ENCODE measurements around the gene KRT5.

Gene KRT5

DNA sequence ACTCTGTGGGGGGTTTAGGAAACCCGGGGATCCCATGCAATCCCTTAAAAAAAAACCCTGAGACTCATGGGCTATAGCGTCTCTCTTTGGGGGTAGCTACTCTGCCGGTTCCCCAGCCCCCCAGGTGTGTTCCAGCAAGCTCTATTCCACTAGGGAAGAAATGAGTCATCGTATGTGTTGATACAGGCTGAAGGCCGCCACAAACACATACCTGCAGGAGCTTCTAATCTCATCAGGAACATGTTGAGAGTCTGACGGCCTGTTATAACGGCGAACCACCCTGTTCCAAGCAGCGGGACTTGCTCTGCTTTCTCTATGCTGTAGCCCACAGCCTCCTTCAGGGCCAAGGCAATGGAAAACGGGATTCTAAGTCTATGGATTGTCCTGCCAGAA lies 977 bp upstream of the KRT5 start:
- Mint-ChIP-seq H3K27me3 (peaks cover 3 to 5% of the 10 kb centered on the region in 2 donors), H3K27ac (no peak overlapping the region), H3K36me3 (no peaks in the 10 kb centered on the region), H3K9me3 (no peaks in the 10 kb centered on the region), H3K4me1 (no peaks in the 10 kb centered on the region), H3K4me3 (no peak overlapping the region)
- DNase-seq, result no peak
- no peak for ATAC-seq (replicated peaks)

DNA sequence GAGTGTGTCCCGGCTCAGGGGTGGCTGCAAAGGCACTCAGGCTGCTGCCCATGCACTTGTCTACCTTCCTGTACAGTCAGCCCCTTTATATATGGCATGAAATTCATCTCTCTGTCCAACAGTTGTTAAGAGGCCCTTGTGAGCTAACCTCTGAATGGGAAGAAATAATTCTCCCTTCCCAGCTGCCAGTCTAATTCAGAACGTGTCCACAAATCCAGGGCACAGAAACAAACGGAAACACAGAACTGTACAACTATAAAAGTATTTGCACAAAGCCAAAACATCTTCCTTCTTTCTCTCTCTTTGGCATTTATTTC lies 849 bp downstream of the KRT5 start:
- Mint-ChIP-seq H3K4me3 (no peak overlapping the region), H3K4me1 (no peaks in the 10 kb centered on the region), H3K9me3 (no peaks in the 10 kb centered on the region), H3K36me3 (no peaks in the 10 kb centered on the region), H3K27ac (peak overlapping the region; percentile 11), H3K27me3 (peaks cover 4 to 5% of the 10 kb centered on the region in 2 donors)
- DNase-seq (no peak), ATAC-seq (replicated peaks) (no peak)

GRCh38 chr12:52518574-52519386 lies 1.4 kb downstream of the KRT5 start:
- Mint-ChIP-seq H3K27me3 (peaks cover 4 to 5% of the 10 kb centered on the region in 2 donors), H3K9me3 (no peaks in the 10 kb centered on the region), H3K27ac (no peak overlapping the region), H3K36me3 (no peaks in the 10 kb centered on the region), H3K4me3 (no peak overlapping the region), H3K4me1 (no peaks in the 10 kb centered on the region)
- no peak for ATAC-seq (replicated peaks)
- no peak for DNase-seq

DNA sequence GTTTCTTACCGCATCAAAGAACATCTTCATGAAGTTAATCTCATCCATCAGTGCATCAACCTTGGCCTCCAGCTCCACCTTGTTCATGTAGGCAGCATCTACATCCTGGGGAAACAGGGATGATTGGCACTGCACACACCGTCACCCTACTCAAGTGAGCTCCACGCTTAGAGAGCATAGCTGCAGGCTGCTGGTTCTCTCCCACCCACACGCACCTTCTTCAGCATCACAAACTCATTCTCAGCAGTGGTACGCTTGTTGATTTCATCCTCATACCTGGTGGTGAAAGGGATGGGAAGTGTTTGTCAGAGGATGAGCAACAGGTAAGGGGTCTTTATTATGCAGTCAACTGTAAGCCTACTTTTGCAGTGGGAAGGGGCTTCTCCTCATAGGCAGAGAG lies 2.3 kb downstream of the KRT5 start:
- DNase-seq (no peak), ATAC-seq (replicated peaks) (no peak)
- H3K9me3 Mint-ChIP-seq, result no peaks in the 10 kb centered on the region
- H3K27ac Mint-ChIP-seq, result no peak overlapping the region
- no peak overlapping the region for H3K4me3 Mint-ChIP-seq
- H3K27me3 Mint-ChIP-seq, result peaks cover 4 to 5% of the 10 kb centered on the region in 2 donors
- H3K4me1 Mint-ChIP-seq, result no peaks in the 10 kb centered on the region
- H3K36me3 Mint-ChIP-seq, result no peaks in the 10 kb centered on the region

- Mint-ChIP-seq H3K27ac (no peak overlapping the region), H3K4me3 (no peak overlapping the region), H3K9me3 (no peaks in the 10 kb centered on the region), H3K4me1 (no peaks in the 10 kb centered on the region), H3K27me3 (peaks cover 0 to 4% of the 10 kb centered on the region in 2 donors), H3K36me3 (no peaks in the 10 kb centered on the region)
- DNase-seq (no peak), ATAC-seq (replicated peaks) (no peak)
Measured at GRCh38 chr12:52517005-52517835, 3.0 kb downstream of the KRT5 start.

- H3K27me3 Mint-ChIP-seq, result peaks cover 0 to 4% of the 10 kb centered on the region in 2 donors
Measured at GRCh38 chr12:52515927-52516831, 4.0 kb downstream of the KRT5 start.

DNA sequence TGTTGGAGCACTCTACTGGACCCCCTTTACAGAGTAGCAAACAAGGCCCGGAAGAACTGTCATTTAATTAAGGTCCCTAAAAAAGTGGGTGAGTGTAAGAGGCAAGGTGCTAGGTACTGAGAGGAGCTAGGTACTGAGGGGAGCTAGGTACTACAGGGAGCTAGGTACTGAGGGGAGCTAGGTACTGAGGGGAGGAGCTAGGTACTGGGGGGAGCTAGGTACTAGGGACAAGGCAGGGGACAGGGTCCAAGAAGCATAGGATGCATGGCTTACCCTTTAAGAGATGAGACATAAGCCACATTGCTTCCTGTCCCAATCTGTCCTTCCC lies 4.9 kb downstream of the KRT5 start:
- H3K9me3 Mint-ChIP-seq, result peaks cover 4 to 5% of the 10 kb centered on the region in 2 donors

More at GRCh38 chr12:52515927-52516831, 4.0 kb downstream of the KRT5 start:
- H3K27ac Mint-ChIP-seq, result no peak overlapping the region
- H3K4me3 Mint-ChIP-seq, result no peak overlapping the region
- peaks cover 4% of the 10 kb centered on the region in 2 donors for H3K9me3 Mint-ChIP-seq
- no peaks in the 10 kb centered on the region for H3K4me1 Mint-ChIP-seq
- DNase-seq (no peak), ATAC-seq (replicated peaks) (no peak)
- no peaks in the 10 kb centered on the region for H3K36me3 Mint-ChIP-seq

DNA sequence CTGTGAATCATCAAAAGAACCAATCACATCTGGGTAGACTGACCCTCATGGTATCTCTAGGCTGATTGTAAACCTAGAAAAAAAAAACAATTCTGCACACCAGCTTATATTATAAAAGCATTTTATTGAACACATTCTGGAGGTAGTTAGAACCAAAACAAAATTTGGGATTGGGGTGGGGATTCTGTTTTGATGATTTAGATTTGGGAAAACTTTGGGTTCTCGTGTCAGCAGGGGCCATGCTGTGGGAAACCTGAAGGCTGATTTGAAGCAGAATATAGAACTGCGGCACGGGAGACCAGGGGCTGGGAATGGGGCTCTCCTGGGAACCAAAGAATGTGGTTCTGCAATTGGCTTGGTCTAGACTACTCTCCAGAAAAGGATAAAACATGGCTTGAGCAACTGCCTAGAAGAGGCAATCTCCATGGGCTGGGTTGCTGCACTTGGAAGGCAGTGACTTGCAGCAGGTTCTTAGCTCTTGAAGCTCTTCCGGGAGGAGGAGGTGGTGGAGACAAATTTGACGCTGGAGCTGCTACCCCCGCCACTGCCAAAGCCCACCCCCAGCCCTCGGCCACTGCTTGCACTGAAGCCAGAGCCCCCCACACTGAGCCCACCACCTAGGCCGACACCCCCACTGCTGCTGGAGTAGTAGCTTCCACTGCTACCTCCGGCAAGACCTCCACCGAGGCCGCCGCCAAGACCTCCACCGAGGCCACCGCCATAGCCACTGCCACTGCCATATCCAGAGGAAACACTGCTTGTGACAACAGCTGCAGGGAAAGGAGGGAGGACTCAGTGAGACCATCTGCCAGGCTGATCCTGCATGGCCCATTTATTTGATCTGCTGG lies 5.5 kb downstream of the KRT5 start:
- H3K4me3 Mint-ChIP-seq, result no peak overlapping the region
- ATAC-seq (replicated peaks) (no peak), DNase-seq (no peak)
- H3K9me3 Mint-ChIP-seq, result peaks cover 4 to 5% of the 10 kb centered on the region in 2 donors
- peaks cover 5 to 7% of the 10 kb centered on the region in 2 donors for H3K27me3 Mint-ChIP-seq
- H3K27ac Mint-ChIP-seq, result no peak overlapping the region
- H3K4me1 Mint-ChIP-seq, result no peaks in the 10 kb centered on the region
- no peaks in the 10 kb centered on the region for H3K36me3 Mint-ChIP-seq

More for the DNA sequence above, 4.9 kb downstream of the KRT5 start:
- ATAC-seq (replicated peaks) (no peak), DNase-seq (no peak)
- Mint-ChIP-seq H3K4me3 (no peak overlapping the region), H3K4me1 (no peaks in the 10 kb centered on the region), H3K36me3 (no peaks in the 10 kb centered on the region), H3K27me3 (peaks cover 0 to 4% of the 10 kb centered on the region in 2 donors), H3K27ac (no peak overlapping the region)

GRCh38 chr12:52513736-52514135 lies 6.5 kb downstream of the KRT5 start:
- H3K4me3 Mint-ChIP-seq, result no peak overlapping the region
- H3K27me3 Mint-ChIP-seq, result peaks cover 9% of the 10 kb centered on the region in 2 donors
- no peak for ATAC-seq (replicated peaks)

GRCh38 chr12:52508211-52508610 lies 12.0 kb downstream of the KRT5 start:
- Mint-ChIP-seq H3K4me1 (no peaks in the 10 kb centered on the region), H3K4me3 (no peak overlapping the region), H3K27ac (no peak overlapping the region), H3K9me3 (peaks cover 5 to 6% of the 10 kb centered on the region in 2 donors), H3K27me3 (peaks cover 25 to 43% of the 10 kb centered on the region in 2 donors), H3K36me3 (no peaks in the 10 kb centered on the region)
- no peak for ATAC-seq (replicated peaks)
- DNase-seq, result no peak

More at GRCh38 chr12:52513736-52514135, 6.5 kb downstream of the KRT5 start:
- Mint-ChIP-seq H3K36me3 (no peaks in the 10 kb centered on the region), H3K27ac (no peak overlapping the region), H3K9me3 (peaks cover 4 to 5% of the 10 kb centered on the region in 2 donors), H3K4me1 (no peaks in the 10 kb centered on the region)
- no peak for DNase-seq

DNA sequence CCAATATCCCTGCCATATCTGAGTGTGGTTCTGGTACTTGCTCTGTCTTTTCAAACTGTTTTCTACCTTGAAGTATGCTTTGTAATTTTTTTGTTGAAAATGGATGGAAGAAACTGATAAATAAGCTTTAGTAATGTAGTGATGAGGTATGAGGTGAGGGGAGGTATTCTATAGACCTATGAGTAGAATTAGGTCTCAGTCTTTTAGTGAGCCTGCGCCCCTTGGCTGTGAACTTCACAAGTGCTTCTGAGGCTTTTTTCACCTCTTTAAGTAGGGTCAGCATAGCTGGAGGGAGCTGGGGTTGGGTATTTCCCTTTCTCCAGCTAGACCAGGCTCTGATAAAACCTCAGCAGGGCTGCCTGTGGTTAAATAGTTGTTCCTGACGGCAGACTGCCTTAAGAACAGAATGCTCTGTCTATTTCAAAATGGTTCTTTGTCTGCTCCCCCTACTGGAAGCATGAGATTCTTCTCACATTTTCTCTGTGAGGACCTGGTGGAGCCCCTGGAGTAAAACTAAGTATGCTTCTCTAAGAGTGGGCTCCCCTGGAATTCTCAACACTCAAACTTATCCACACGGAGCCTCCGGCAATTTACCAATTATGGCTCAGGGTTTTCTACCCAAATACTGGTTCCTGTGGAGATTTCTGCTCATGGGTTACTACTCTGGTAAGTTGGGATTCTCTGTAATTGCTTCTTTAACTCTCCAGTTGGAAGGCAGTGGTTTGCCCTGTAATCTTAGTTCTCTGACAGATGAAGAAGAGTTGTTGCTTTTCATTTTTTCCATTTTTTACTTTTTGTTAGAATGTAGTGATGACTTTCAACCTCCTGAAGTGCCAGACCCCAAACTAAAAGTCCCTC lies 13.1 kb downstream of the KRT5 start:
- Mint-ChIP-seq H3K4me3 (no peak overlapping the region), H3K27ac (no peak overlapping the region), H3K36me3 (no peaks in the 10 kb centered on the region), H3K27me3 (peaks cover 25 to 47% of the 10 kb centered on the region in 2 donors), H3K9me3 (peaks cover 5 to 9% of the 10 kb centered on the region in 2 donors), H3K4me1 (no peaks in the 10 kb centered on the region)
- DNase-seq (no peak), ATAC-seq (replicated peaks) (peak; percentile 41 to 42)

- no peak for DNase-seq
- no peak for ATAC-seq (replicated peaks)
- Mint-ChIP-seq H3K36me3 (no peaks in the 10 kb centered on the region), H3K4me1 (no peaks in the 10 kb centered on the region), H3K4me3 (no peak overlapping the region), H3K27me3 (peaks cover 23 to 46% of the 10 kb centered on the region in 2 donors), H3K27ac (no peak overlapping the region), H3K9me3 (peaks cover 0 to 7% of the 10 kb centered on the region in 2 donors)
Measured at GRCh38 chr12:52502877-52503276, 17.3 kb downstream of the KRT5 start.

DNA sequence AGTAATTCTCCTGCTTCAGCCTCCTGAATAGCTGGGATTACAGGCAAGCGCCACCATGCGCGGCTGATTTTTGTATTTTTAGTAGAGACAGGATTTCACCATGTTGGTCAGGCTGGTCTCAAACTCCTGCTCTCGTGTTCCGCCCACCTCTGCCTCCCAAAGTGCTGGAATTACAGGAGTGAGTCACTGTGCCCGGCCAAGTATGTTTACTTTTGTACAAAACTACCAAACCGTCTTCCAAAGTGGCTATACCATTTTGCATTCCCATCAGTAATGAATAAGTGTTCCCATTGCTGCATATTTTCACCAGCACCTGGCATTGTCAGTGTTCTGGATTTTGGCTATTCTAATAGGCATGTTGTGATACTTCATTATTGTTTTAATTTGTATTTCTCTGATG lies 18.7 kb downstream of the KRT5 start:
- ATAC-seq (replicated peaks) (no peak), DNase-seq (no peak)
- H3K9me3 Mint-ChIP-seq, result peaks cover 0 to 5% of the 10 kb centered on the region in 2 donors
- no peak overlapping the region for H3K27ac Mint-ChIP-seq
- peaks cover 13 to 37% of the 10 kb centered on the region in 2 donors for H3K27me3 Mint-ChIP-seq
- H3K4me3 Mint-ChIP-seq, result no peak overlapping the region
- H3K4me1 Mint-ChIP-seq, result peaks cover 0 to under 1% of the 10 kb centered on the region in 2 donors
- no peaks in the 10 kb centered on the region for H3K36me3 Mint-ChIP-seq
